SJSA1 (cell line): ENCODE measurements around the gene TCF7L1. TPM values are rescaled to one million over a fixed set of nuclear protein-coding genes. Genes with fewer than 3 reads are reported as not detected.

ENCODE experiments used
- DNase-seq, 2 experiments: peaks; one replicate each; pipeline ENCODE4 v3.0.0-alpha.2; 2015 to 2020; ENCODE audit warnings: low spot score in 2 of 2, low read depth in 1 of 2
- H3K27ac ChIP-seq: fragments of 250-450 bp; sonication (Bioruptor Pico); 2 replicates; pipeline ENCODE4 v1.5.1; 2020; ENCODE audit warnings: mild to moderate bottlenecking, moderate library complexity
- H3K27me3 ChIP-seq: fragments of 250-450 bp; sonication (Bioruptor Pico); replicated peaks from 2 replicates; pipeline ENCODE4 v1.5.1; 2020; ENCODE audit warnings: mild to moderate bottlenecking, moderate library complexity
- H3K36me3 ChIP-seq: fragments of 250-450 bp; sonication (Bioruptor Pico); 2 replicates; pipeline ENCODE4 v1.5.1; 2020; ENCODE audit warnings: mild to moderate bottlenecking
- H3K4me1 ChIP-seq: fragments of 250-450 bp; sonication (Bioruptor Pico); replicated peaks from 2 replicates; pipeline ENCODE4 v1.6.1; 2021; ENCODE audit warnings: mild to moderate bottlenecking
- H3K4me3 ChIP-seq: fragments of 250-450 bp; sonication (Bioruptor Pico); 2 replicates; pipeline ENCODE4 v1.5.1; 2020; ENCODE audit warnings: mild to moderate bottlenecking
- H3K9me3 ChIP-seq: fragments of 250-450 bp; sonication (Bioruptor Pico); replicated peaks from 2 replicates; pipeline ENCODE4 v1.5.1; 2020; ENCODE audit warnings: mild to moderate bottlenecking
- total RNA-seq: library from RNA; depleted of rRNA; stranded (reverse); fragments of >200 nt; shearing (Covaris generic); gene quantifications from 2 replicates; pipeline ENCODE4 v1.2.3, GENCODE V29; 2014

TCF7L1 gene
- total RNA-seq, 1 experiment from 2014 or later: 0.68 TPM

DNA sequence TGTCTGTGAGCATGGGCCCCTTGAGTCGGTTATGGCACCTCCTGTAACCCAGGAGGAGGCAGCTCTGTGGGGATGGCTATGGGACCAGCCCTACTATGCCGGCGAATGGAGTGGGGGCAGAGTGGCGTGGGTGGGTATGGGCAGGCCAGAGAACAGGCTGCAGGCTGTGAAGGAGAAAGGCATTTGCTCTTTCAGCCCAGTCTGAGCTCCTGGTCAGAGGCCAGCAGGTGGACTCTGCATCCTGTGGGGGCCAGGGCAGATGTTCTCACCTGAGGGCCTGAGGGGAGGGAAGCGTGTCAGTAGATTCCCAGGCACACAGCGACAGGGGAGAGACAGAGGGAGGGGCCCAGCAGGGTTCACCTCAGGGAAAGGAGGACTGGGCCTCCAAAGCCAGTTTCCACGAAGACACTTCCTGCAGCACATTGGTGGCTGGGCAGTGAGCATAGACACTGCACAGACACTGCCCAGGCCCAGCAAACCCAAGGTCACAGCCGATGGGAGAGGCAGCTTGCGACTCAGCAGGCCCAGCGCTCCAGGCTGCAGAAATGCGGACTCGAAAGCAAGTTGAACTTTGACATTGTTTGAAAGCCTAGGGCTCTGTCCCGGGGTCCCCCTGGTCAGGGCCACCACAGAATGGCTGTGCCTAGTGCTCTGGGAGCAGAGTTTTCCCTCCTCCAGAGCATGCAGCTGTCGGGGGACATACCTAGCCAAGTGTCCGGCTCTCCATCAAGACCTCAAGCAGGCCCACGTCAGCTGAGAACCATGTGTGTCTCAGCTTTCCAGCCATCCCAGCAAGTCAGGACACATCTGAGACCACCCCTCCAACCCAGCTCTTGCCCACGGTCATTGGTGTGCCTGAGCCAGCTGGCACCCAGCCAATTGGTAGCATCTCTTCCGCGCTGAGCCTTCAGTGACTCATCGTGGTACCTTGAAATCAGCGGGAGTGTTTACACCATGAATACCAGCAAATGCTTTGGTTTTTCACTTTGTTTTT, 140.8 kb downstream of the TCF7L1 start:
- H3K9me3 ChIP-seq: no peaks in the 10 kb centered on the region
- H3K27me3 ChIP-seq: no peaks in the 10 kb centered on the region
- H3K4me3 ChIP-seq: no peak overlapping the region
- peak; percentile 70 to 85 for DNase-seq
- no peak overlapping the region for H3K27ac ChIP-seq
- H3K36me3 ChIP-seq: no peaks in the 10 kb centered on the region
- peaks cover 29% of the 10 kb centered on the region for H3K4me1 ChIP-seq

DNA sequence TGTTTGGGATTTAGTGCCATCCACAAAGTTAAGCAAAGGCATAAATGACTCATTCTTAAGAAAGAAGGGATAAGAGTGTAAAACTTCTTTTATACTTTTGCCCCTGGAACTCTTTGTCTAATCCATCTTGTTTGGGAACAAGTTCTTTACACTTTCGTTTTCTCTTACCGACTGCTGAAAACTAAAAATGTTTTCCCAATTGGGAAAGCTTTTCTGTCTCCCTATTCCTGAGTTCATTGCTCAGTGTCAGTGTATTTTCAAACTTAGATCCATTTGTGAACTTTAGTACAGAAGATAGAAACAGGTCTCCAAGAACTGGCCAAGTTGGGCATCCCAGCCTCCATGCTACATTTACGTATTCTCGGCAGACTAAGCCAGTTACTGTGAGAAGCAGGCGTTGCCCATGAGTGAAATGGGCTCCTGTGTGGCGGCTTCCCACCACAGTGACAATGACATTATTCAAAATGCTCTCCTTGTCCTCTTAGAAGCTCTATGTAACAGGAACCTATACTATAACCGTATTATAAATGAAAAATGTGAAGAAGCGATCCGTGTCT, 142.9 kb downstream of the TCF7L1 start:
- H3K4me3 ChIP-seq: no peak overlapping the region
- H3K27me3 ChIP-seq: no peaks in the 10 kb centered on the region
- H3K27ac ChIP-seq: no peak overlapping the region
- no peaks in the 10 kb centered on the region for H3K9me3 ChIP-seq
- H3K36me3 ChIP-seq: no peaks in the 10 kb centered on the region
- no peak for DNase-seq
- H3K4me1 ChIP-seq: peaks cover 30% of the 10 kb centered on the region

DNA sequence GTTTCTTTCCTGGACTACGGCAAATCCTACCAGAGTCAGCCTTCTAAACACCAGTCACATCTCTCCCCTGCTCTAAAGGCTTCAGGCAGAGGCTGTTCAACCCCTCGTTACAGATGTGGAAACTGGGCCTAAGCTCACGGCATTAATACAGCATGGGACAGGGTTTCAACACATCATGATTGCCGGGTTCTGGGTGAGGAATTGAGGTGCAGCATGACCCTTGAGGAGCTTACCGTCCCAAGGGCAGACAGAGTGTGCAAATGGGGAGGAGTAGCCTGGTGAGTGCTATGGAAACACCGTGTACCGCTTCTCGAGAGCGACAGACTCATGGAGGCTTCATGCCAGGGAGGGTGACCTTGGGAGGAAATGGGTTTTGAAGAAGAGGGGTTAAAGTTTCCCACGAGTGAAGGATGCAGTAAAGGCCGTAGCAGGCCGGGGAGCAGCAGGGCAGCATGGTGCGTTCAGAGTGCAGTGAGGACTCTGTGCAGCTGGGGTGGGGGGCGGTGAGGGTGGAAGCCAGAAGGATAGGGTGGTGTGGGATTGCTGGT, 143.5 kb downstream of the TCF7L1 start:
- no peak for DNase-seq
- Histone ChIP-seq H3K4me1 (peaks cover 30% of the 10 kb centered on the region), H3K36me3 (no peaks in the 10 kb centered on the region), H3K27me3 (no peaks in the 10 kb centered on the region), H3K4me3 (no peak overlapping the region), H3K9me3 (no peaks in the 10 kb centered on the region), H3K27ac (no peak overlapping the region)

DNA sequence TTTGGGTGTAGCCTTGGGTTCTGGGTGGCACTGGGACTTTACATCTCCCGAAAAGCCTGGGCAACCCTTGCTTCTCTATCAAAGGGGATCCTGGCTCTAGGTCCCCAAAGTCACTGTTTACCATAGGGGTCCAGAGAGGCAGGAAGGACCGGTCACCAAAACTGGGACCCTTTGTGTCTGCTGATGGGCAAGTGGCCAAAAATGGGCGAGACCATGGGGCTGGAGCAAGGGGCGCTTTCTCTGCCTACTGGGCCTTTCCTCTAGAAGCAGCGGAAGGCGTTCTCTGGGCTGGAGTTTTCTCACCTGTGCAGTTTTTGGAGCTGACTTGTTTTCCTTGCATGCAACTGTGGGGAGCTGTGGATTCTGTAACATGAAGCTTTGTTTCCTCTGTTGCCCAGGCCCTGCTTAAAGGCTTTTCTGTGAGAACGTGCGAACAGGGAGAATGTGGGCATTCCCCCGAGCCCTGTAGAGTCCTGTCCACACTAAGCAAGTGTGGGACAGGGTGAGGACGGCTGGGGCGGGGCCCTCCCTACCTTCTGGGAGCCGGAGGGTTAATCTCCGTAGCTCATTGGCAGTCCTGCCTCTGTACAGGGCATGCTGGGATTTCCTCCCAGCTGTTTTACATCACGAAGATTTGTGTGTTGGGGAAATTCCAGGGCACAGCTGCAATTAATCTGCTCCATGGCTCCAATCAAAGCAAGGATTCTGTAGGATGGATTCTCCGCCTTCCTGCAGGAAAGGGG, 144.4 kb downstream of the TCF7L1 start:
- Histone ChIP-seq H3K27ac (peak overlapping the region; percentile 11; the same call in 1 of the 2 replicates), H3K9me3 (no peaks in the 10 kb centered on the region), H3K36me3 (no peaks in the 10 kb centered on the region), H3K4me1 (peaks cover 30% of the 10 kb centered on the region), H3K27me3 (no peaks in the 10 kb centered on the region), H3K4me3 (no peak overlapping the region)
- peak; percentile 49 to 68 for DNase-seq

DNA sequence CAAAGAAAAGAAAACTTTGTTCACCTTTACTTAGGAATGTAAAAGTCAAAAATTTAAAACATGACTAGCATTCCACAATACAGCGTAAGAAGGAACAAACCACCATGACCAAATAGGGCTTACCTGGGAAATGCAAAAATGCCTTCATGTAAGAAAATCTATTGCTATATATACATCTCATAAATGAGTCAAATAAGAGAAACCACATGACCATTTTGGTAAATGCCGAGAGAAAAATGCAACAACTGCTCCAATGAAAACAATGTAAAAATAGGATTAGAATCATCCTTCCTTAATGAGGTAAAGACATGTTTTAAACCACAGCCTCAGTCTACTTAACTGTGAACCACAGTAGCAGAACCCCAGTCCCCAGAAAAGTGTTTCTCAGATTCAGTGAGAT, 145.2 kb downstream of the TCF7L1 start:
- Histone ChIP-seq H3K27me3 (no peaks in the 10 kb centered on the region), H3K36me3 (no peaks in the 10 kb centered on the region), H3K4me1 (peaks cover 30% of the 10 kb centered on the region), H3K27ac (peak overlapping the region; percentile 11), H3K4me3 (no peak overlapping the region), H3K9me3 (no peaks in the 10 kb centered on the region)
- DNase-seq: peak in 1 of 2 experiments; percentile 46

DNA sequence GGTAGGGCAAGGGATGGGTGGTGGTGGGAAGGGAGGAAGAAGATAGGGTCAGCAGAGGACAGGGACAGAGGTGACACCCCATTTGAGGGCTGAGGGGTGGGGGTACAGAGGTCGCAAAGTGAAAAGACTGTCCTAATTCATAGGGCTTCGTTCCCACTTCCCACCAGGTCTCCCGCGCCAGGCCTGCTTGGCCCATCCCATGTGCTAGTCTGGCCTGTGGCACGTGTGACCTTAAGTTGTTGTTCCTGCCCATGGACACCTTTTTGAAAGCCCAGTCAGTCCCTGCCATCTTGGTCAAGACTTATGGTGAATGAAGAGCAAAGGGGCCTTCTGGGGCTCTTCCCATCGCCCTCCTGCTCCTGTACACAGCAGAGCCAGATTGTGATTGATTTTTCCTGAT, 148.4 kb downstream of the TCF7L1 start:
- Histone ChIP-seq H3K4me1 (peaks cover 24% of the 10 kb centered on the region), H3K27me3 (no peaks in the 10 kb centered on the region), H3K36me3 (no peaks in the 10 kb centered on the region), H3K4me3 (no peak overlapping the region), H3K9me3 (no peaks in the 10 kb centered on the region), H3K27ac (no peak overlapping the region)
- no peak for DNase-seq

DNA sequence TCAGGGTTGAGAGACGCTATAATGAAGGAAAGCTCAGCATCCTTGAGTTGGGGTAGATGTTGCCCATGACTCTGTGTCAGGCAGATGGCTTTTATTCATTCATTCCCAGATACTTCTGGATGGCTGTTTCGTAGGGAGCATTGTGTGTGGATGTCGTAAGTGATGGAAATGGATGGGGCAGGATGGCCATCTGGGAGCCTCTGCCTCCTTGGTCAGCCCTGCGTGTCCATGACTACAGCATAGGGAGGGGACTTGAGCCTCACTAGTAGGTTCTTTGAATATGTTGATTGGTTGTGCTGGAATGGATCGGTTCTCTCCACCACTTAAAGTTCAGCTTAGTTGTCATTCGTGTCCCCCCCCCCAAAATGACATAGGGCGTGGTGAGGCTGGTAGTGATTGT, 149.7 kb downstream of the TCF7L1 start:
- H3K9me3 ChIP-seq: no peaks in the 10 kb centered on the region
- no peak for DNase-seq
- no peak overlapping the region for H3K4me3 ChIP-seq
- H3K27me3 ChIP-seq: no peaks in the 10 kb centered on the region
- H3K4me1 ChIP-seq: peaks cover 17% of the 10 kb centered on the region
- no peak overlapping the region for H3K27ac ChIP-seq
- H3K36me3 ChIP-seq: no peaks in the 10 kb centered on the region

DNA sequence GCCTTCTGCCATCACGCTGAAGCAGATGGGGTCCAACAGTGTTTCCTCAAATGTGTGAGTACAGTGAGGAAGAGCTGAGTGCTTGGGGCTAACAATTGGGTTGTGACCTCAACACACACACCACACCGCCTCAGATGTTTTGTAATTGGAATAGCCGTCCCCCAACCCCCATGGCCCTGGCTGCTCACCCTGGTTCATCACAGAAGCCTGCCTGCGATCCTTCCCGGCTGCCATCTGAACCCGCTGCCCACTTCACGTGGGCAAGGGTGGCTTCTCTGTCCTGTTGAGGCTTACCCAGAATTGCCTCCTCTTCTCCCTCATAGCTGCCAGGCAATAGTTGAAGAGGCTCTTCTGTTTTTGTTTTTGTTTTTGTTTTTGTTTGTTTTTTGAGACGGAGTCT, 150.4 kb downstream of the TCF7L1 start:
- Histone ChIP-seq H3K9me3 (no peaks in the 10 kb centered on the region), H3K36me3 (no peaks in the 10 kb centered on the region), H3K4me1 (peaks cover 10% of the 10 kb centered on the region), H3K27me3 (no peaks in the 10 kb centered on the region), H3K27ac (no peak overlapping the region), H3K4me3 (no peak overlapping the region)
- no peak for DNase-seq

DNA sequence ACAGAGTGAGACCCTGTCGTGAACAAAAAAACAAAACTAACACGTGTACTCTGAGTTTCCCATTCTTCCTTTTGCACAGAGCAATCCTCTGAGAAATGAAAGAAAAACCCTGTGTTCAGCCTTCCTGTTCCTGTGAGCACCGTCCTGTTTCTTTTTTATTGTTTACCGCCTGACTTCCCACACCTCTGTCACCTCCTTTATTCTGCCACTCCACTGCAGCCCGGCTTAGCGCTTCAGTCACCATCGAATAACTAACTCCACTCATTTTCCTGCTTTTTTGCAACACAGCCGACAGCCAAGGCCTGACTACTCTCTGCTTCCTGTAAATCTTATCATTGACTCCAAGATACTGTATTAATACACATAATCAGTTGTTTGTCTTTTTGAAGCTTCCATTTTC, 153.7 kb downstream of the TCF7L1 start:
- H3K4me3 ChIP-seq: no peak overlapping the region
- no peaks in the 10 kb centered on the region for H3K36me3 ChIP-seq
- no peaks in the 10 kb centered on the region for H3K27me3 ChIP-seq
- peaks cover 5% of the 10 kb centered on the region; the same call in 1 of the 2 replicates for H3K4me1 ChIP-seq
- DNase-seq: no peak
- no peaks in the 10 kb centered on the region for H3K9me3 ChIP-seq
- H3K27ac ChIP-seq: no peak overlapping the region

DNA sequence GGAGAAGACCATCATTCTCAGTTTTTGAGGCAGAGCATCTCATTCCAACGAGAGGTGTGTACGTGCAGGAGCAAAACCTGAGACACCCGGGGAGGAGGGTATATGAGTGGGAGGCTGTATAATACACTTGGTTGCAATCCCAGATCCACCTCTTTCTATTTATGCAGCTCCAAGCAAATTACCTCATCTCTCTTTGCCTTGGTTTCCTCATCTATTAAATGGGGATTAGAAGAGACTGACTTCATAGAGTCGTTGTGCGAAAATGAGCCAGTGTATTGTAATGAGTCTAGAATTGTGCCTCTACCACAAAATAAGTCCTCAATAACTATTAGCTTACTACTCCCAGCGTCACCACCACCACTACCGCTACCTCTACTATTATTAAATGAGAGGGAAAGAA, 154.5 kb downstream of the TCF7L1 start:
- H3K27me3 ChIP-seq: no peaks in the 10 kb centered on the region
- no peaks in the 10 kb centered on the region for H3K9me3 ChIP-seq
- H3K4me3 ChIP-seq: no peak overlapping the region
- no peak overlapping the region for H3K27ac ChIP-seq
- H3K4me1 ChIP-seq: peaks cover 5% of the 10 kb centered on the region; the same call in 1 of the 2 replicates
- H3K36me3 ChIP-seq: no peaks in the 10 kb centered on the region
- no peak for DNase-seq

DNA sequence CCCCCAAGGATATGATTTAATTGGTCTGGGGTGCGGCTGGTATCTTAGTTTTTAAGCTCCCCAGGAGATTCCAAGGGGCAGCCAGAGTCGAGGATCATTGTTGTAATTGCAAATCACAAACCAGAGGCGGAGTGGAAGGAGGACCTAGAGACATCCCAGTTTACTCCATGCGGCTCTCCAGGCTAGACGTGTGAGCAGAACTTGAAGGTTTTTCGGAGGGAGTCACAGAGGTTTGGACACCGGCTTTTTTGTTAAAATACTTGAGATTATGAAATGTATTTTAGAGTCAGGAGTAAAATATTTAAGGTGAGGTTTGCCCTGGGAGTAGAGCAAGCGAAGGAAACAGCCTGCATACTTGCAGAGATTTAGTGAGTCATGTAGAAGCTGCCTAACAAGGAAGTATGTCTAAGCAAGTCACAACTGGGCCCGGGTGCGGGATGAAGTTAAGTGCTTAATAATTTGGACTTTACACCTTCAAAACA, 155.1 kb downstream of the TCF7L1 start:
- no peaks in the 10 kb centered on the region for H3K36me3 ChIP-seq
- no peak overlapping the region for H3K27ac ChIP-seq
- no peaks in the 10 kb centered on the region for H3K9me3 ChIP-seq
- no peak overlapping the region for H3K4me3 ChIP-seq
- no peak for DNase-seq
- H3K4me1 ChIP-seq: peaks cover 5% of the 10 kb centered on the region; the same call in 1 of the 2 replicates
- no peaks in the 10 kb centered on the region for H3K27me3 ChIP-seq

DNA sequence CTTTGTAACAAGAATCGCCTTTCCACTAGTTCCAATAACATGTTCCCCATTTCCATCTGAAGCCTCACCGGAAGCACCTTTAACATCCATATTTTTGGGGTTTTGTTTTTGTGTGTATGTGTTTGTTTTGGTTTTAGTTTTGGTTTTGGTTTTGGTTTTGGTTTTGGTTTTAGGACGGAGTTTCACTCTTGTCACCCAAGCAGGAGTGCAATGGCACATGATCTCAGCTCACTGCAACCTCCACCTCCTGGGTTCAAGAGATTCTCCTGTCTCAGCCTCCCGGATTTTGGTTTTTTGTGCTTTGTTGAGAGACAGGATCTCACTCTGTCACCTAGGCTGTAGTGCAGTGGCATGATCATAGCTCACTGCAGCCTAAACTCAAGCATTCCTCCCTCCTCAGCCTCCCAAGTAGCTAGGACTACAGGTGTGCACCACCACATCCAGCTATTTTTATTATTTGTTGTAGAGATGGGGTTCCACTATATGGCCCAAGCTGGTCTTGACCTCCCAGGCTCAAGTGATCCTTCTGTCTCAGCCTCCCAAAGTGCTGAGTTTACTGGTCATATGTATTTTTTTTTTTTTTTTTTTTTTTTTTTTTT, 158.3 kb downstream of the TCF7L1 start:
- Histone ChIP-seq H3K36me3 (no peaks in the 10 kb centered on the region), H3K4me3 (no peak overlapping the region)
- DNase-seq: no peak

DNA sequence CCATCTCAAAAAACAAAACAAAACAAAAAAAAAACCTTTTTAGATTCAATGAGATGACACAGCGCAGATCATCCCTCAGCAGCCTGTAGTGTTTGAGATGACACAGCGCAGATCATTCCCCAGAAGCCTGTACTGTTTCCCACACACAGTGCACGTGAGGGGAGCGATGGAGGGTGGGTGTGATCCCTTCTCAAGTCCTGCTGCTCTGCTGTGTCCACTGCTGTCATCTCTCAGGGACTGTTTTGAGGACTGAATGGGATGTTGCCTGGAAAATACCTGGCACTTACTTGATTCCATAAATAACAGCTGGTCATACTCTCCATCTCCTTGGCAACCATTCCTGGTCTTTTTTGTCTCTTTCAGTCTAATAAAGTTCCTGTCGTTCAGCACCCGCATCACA, 168.9 kb downstream of the TCF7L1 start:
- Histone ChIP-seq H3K36me3 (no peaks in the 10 kb centered on the region), H3K27me3 (no peaks in the 10 kb centered on the region), H3K27ac (no peak overlapping the region), H3K4me3 (no peak overlapping the region), H3K9me3 (no peaks in the 10 kb centered on the region), H3K4me1 (no peaks in the 10 kb centered on the region)
- DNase-seq: no peak

More for the DNA sequence above, 158.3 kb downstream of the TCF7L1 start:
- Histone ChIP-seq H3K27ac (no peak overlapping the region), H3K27me3 (no peaks in the 10 kb centered on the region), H3K4me1 (peaks cover 4% of the 10 kb centered on the region; the same call in 1 of the 2 replicates), H3K9me3 (no peaks in the 10 kb centered on the region)
